ENCODE results near the gene WWOX. TPM values are rescaled to one million over a fixed set of nuclear protein-coding genes. Genes with fewer than 3 reads are reported as not detected.

Gene WWOX
- total and polyA plus RNA-seq, 2 of the 8 experiments (the other 6 are each of a cell fraction or from before 2014, with no cell fraction given): 5.4 to 16.7 TPM

DNA sequence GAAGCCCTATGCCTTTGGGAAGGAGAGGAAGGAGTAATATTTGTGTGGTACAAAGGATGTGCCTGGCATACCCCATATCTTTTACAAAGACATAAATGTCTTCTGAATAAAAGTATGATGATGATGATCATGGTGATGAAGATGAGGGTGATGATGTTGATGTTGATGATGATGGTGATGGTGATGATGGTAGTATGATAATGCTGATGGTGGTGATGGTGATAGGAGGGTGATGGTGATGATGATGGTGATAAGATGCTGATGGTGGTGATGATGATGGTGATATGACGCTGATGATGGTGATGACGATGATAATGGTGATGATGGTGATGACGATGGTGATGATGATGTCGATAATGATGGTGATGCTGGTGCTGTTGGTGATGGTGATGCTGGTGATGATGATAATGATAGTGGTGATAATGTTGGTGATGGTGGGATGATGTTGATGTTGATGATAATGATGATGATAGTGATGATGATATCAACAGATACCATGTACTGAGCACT is 684.2 kb downstream of the WWOX start:
- peaks cover 0 to 2% (median 0%) of the 10 kb centered on the region in 4 experiments; a peak in 1 of 7 replicates for H3K4me1 ChIP-seq (replicated peaks in 1 of 4; ENCODE audit: control insufficient read depth in 3 of 4, insufficient read depth in 4 of 4, low read length in 3 of 4)
- H2BK5ac ChIP-seq (ENCODE audit: low read depth, low read length): no peak overlapping the region
- no peak overlapping the region for H3K18ac ChIP-seq (ENCODE audit: extremely low read depth, low read length)
- peak overlapping the region; percentile 83; the same call in 1 of the 2 replicates for H2AK5ac ChIP-seq (ENCODE audit: low read depth, low read length)
- H3K9ac ChIP-seq (replicated peaks in 1 of 4; ENCODE audit: extremely low read depth in 1 of 4, low read depth in 3 of 4, low read length in 3 of 4): no peak overlapping the region
- H3K79me2 ChIP-seq (ENCODE audit: control insufficient read depth in 1 of 2, insufficient read depth in 2 of 2, low read length in 2 of 2): no peaks in the 10 kb centered on the region
- H4K5ac ChIP-seq (ENCODE audit: insufficient read length, low read depth, low read length): no peak overlapping the region
- H3K4ac ChIP-seq (replicated peaks; ENCODE audit: insufficient read length, low read depth, low read length): no peak overlapping the region
- H3K27me3 ChIP-seq (replicated peaks in 1 of 4; ENCODE audit: control insufficient read depth in 3 of 4, extremely low read depth in 1 of 4, insufficient read depth in 3 of 4, low read length in 3 of 4): no peaks in the 10 kb centered on the region
- no peaks in the 10 kb centered on the region for H3K79me1 ChIP-seq (ENCODE audit: low read depth, low read length)
- H3K23ac ChIP-seq (ENCODE audit: insufficient read length): peak overlapping the region; percentile 47
- 74% methylated on average over 4 of the region's 4 CpGs; no CpG with 5 or more reads in 1 of the 2 experiments for WGBS, 2 experiments (ENCODE audit: extremely low coverage in 1 of 2, insufficient coverage in 1 of 2, insufficient read length in 1 of 2, insufficient replicate concordance in 2 of 2, low coverage in 1 of 2, low lambda C conversion rate in 2 of 2, missing lambda C conversion rate in 1 of 2)
- H2AFZ ChIP-seq (ENCODE audit: low read length): no peak overlapping the region
- no peak overlapping the region for H4K8ac ChIP-seq (ENCODE audit: extremely low read depth, insufficient read depth, low read length)
- H4K20me1 ChIP-seq (replicated peaks in 1 of 2; ENCODE audit: control insufficient read depth in 1 of 2, insufficient read depth in 2 of 2, low read length in 2 of 2): peaks cover 0 to 2% of the 10 kb centered on the region in 2 experiments
- no peak overlapping the region for H3K56ac ChIP-seq (replicated peaks; ENCODE audit: insufficient read length, low read depth, low read length)
- no peak overlapping the region for H2BK120ac ChIP-seq (replicated peaks; ENCODE audit: low read depth, low read length)
- POLR2A ChIA-PET (ENCODE audit: partially characterized antibody): no interaction called here
- H3K14ac ChIP-seq (ENCODE audit: insufficient read length): no peak overlapping the region
- CTCF ChIA-PET (ENCODE audit: partially characterized antibody): interaction anchor here (1.0 kb wide), 1 partner anchor 16 kb away, joined by 3 read pairs; no protein-coding TSS in a partner anchor
- H2BK20ac ChIP-seq (ENCODE audit: low read length): no peak overlapping the region
- no peaks in the 10 kb centered on the region for H3K36me3 ChIP-seq (ENCODE audit: control insufficient read depth in 2 of 4, insufficient read depth in 4 of 4, low read length in 3 of 4)
- no peak overlapping the region for H2BK12ac ChIP-seq (ENCODE audit: low read depth, low read length)
- no peak overlapping the region for H3K4me2 ChIP-seq (ENCODE audit: insufficient read depth in 1 of 2, low read depth in 2 of 2, low read length in 2 of 2)
- H2BK15ac ChIP-seq (ENCODE audit: low read length): no peak overlapping the region
- H4K91ac ChIP-seq (replicated peaks; ENCODE audit: insufficient read length, low read length): no peak overlapping the region
- no peak overlapping the region for H3K27ac ChIP-seq (ENCODE audit: low read depth, low read length)
- no peaks in the 10 kb centered on the region for H3K9me3 ChIP-seq (ENCODE audit: insufficient read depth in 2 of 2, low read depth in 1 of 2, low read length in 1 of 2)
- no peak overlapping the region for H3K4me3 ChIP-seq (ENCODE audit: extremely low read depth in 1 of 4, insufficient read depth in 2 of 4, low read depth in 3 of 4, low read length in 4 of 4)
- H3K23me2 ChIP-seq (ENCODE audit: low read depth, low read length): peaks cover 3% of the 10 kb centered on the region; the same call in 1 of the 2 replicates
- TF ChIP-seq TAF7 (optimal IDR thresholded peaks at IDR 0.05; ENCODE audit: borderline replicate concordance, low read depth, low read length) (no peak), NRF1 (IDR thresholded peaks at IDR 0.05; ENCODE audit: low read depth, low read length) (no peak), SAP30 (IDR thresholded peaks at IDR 0.05; ENCODE audit: insufficient read depth, insufficient replicate concordance, low read length) (no peak), CHD2 (IDR thresholded peaks at IDR 0.05; ENCODE audit: low read length) (no peak)
- DNase-seq (ENCODE audit: low read depth in 1 of 2, low spot score in 2 of 2) (no peak), FAIRE-seq (no peak)

Data from H1 (cell line).